Right lobe of liver (tissue), 6 donors: ENCODE data around the gene GGA1. TPM values are rescaled to one million over a fixed set of nuclear protein-coding genes. Genes with fewer than 3 reads are reported as not detected.
A peak's percentile ranks its signal among the peaks of the same experiment; 100 is the strongest.
"Not testable (repeated sequence)": the region's sequence is repeated elsewhere in the genome, so short reads cannot be mapped to it uniquely, and the experiment has no call there.

Experiments
- ATAC-seq, 4 donors: fragments of 200-7000 bp; cut with Tn5 transposase; one replicate each; pipeline ENCODE4 v1.9.1; 2020; ENCODE audit warnings: mild to moderate bottlenecking in 4 of 4, moderate library complexity in 4 of 4
- DNase-seq, 3 donors: peaks; one replicate each; pipeline ENCODE4 v3.0.0-alpha.2; 2020
- H3K27ac ChIP-seq, 3 donors: fragments of 200-600 bp; one replicate each; pipeline ENCODE4 v1.8.0; 2022
- H3K27me3 ChIP-seq, 2 donors: fragments of 200-600 bp; one replicate each; pipeline ENCODE4 v1.8.0; 2022
- H3K36me3 ChIP-seq, 4 donors: fragments of 200-600 bp; sonication (generic) in 1 of 4; one replicate each; pipeline versions ENCODE4 v1.5.1 to v1.8.0; 2017 to 2022; ENCODE audit warnings: control low read depth in 1 of 4
- H3K4me1 ChIP-seq, 4 donors: fragments of 200-600 bp; sonication (generic) in 1 of 4; one replicate each; pipeline versions ENCODE4 v1.5.1 to v1.8.0; 2017 to 2022; ENCODE audit warnings: control low read depth in 1 of 4
- H3K4me3 ChIP-seq, 3 donors: fragments of 200-600 bp; one replicate each; pipeline ENCODE4 v1.8.0; 2022
- H3K9me3 ChIP-seq, 4 donors: fragments of 200-600 bp; sonication (generic) in 1 of 4; one replicate each; pipeline versions ENCODE4 v1.5.1 to v1.8.0; 2017 to 2022; ENCODE audit warnings: control low read depth in 1 of 4
- POLR2A ChIP-seq: fragments of 450-650 bp; IDR thresholded peaks from one replicate; pipeline ENCODE4 v1.6.1; 2017; ENCODE audit warnings: antibody characterized with exemption, mild to moderate bottlenecking
- WGBS: methylation state at CpG from one replicate; pipeline ENCODE4 v1.1.6; 2018; ENCODE audit warnings: low coverage, low lambda C conversion rate; ENCODE audit not compliant: insufficient coverage; ENCODE audit errors: missing lambda C conversion rate; 5-methylcytosine and 5-hydroxymethylcytosine counted together
- intact Hi-C, 2 donors: fragments of 100-400 bp; cut with DNase I; formaldehyde crosslinking; loops; one replicate each; pipeline versions ENCODE4 v1.11.2 to v1.14.1; 2022
- total RNA-seq, 6 experiments: library from RNA; depleted of rRNA in 2 of 6; stranded (reverse); fragments of >200 nt in 2 of 6; fragmentation: NEBNext Ultra II Directional in 3 of 6; extraction: Animal tissue kit (Norgen Biotek cat#: 25700) in 3 of 6; gene quantifications; one replicate each; pipeline versions ENCODE4 v1.1.0 to v1.2.4, GENCODE V29; 2016 to 2023
- TF ChIP-seq, protein P1 (sequence below), 4 donors: fragments of 200-600 bp in 3 of 4; fragments of 450-650 bp in 1 of 4; IDR thresholded peaks; one replicate each; pipeline versions ENCODE4 v1.5.1 to v1.8.0; 2016 to 2022; ENCODE audit warnings: antibody characterized with exemption in 4 of 4, mild to moderate bottlenecking in 2 of 4
- donor health status: DM: no; HTN: yes; CAD: no.
- donor health status: DM: no; HTN: no; CAD: no.
- donor health status: DM: no; HTN: no; CAD: no.
- donor health status: DM: no; HTN: yes; CAD: no.
- donor health status: DM: no; HTN: yes; CAD: no.

GGA1 gene
- total RNA-seq, 6 experiments from 2014 or later, result 18.4 to 27.3 (median 24.1) TPM

DNA sequence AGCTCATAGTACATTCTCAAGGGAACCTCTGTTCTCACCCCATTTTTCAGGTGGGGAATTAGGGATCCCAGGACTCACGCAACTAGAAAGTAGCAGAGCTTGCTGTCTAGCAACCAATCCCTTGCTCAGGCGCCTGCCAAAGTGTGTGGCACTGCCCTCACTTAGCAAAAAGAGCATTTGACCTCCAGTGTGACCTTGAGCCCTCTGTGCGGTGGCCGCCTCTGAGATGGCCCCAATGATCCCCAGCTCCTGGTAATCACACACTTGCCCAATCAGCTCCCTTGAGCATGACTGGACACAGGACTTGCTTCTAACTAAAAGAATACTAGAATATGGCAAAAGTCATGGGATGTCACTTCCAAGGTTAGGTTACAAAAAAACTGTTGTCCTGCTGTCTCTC is 26.1 kb upstream of the GGA1 start:
- no peaks in the 10 kb centered on the region for H3K27me3 ChIP-seq
- no peaks in the 10 kb centered on the region for H3K36me3 ChIP-seq
- no peak for DNase-seq
- H3K4me1 ChIP-seq, result peaks cover 0 to 21% (median 2%) of the 10 kb centered on the region in 4 donors
- H3K9me3 ChIP-seq, result no peaks in the 10 kb centered on the region
- intact Hi-C loops, result no loop called here
- H3K27ac ChIP-seq, result no peak overlapping the region
- 80% methylated on average over 3 of the region's 4 CpGs for WGBS
- no peak overlapping the region for H3K4me3 ChIP-seq
- TF ChIP-seq, protein P1, sequence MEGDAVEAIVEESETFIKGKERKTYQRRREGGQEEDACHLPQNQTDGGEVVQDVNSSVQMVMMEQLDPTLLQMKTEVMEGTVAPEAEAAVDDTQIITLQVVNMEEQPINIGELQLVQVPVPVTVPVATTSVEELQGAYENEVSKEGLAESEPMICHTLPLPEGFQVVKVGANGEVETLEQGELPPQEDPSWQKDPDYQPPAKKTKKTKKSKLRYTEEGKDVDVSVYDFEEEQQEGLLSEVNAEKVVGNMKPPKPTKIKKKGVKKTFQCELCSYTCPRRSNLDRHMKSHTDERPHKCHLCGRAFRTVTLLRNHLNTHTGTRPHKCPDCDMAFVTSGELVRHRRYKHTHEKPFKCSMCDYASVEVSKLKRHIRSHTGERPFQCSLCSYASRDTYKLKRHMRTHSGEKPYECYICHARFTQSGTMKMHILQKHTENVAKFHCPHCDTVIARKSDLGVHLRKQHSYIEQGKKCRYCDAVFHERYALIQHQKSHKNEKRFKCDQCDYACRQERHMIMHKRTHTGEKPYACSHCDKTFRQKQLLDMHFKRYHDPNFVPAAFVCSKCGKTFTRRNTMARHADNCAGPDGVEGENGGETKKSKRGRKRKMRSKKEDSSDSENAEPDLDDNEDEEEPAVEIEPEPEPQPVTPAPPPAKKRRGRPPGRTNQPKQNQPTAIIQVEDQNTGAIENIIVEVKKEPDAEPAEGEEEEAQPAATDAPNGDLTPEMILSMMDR (IDR thresholded peaks at IDR 0.05), result no peak
- TF ChIP-seq POLR2A, result no peak
- no peak for ATAC-seq

DNA sequence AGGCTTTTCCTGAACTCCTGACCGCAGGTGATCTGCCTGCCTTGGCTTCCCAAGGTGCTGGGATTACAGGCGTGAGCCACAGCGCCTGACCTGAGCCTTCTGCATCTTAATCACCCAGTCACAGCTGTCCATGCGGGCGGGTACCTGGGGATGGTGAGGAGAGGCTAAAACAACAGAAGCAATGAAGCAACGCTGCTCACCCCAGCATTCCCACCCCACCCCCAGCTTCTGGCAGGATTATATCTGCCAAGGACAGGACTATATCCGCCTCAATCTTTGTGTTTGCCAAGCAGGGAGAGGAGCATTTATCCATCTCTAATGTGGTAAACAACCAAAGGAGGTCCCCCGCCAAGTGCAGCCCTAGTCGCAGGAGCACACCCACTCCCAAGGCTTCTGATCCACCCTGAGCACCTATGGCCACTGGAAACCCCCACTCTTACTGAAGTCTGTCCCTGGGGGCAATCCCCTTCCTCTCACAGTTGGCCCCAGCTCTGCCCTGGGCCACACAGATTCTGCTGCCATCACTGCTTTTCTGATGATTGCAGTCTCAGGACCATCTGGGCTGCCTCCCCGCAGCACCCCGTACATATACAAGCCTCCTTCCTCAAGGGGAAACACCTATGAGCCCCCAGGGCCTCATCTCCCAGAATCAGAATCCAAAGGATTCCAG is 20.0 kb upstream of the GGA1 start:
- Histone ChIP-seq H3K27me3 (no peaks in the 10 kb centered on the region), H3K36me3 (no peaks in the 10 kb centered on the region), H3K4me3 (no peak overlapping the region), H3K27ac (peak overlapping the region in 1 of 3 donors; percentile 29), H3K4me1 (peaks cover 0 to 15% (median 4%) of the 10 kb centered on the region in 4 donors), H3K9me3 (no peaks in the 10 kb centered on the region)
- TF ChIP-seq, protein P1 (IDR thresholded peaks at IDR 0.05), result no peak
- TF ChIP-seq POLR2A, result no peak
- intact Hi-C loops, result loop anchor here in 1 of 2 donors (5.0 kb wide), 1 partner anchor 46 kb away; no protein-coding TSS in a partner anchor
- ATAC-seq (peak; percentile 37 to 75 (median 61)), DNase-seq (peak in 1 of 3 donors; percentile 69)
- WGBS, result 27% methylated on average over 6 of the region's 11 CpGs

DNA sequence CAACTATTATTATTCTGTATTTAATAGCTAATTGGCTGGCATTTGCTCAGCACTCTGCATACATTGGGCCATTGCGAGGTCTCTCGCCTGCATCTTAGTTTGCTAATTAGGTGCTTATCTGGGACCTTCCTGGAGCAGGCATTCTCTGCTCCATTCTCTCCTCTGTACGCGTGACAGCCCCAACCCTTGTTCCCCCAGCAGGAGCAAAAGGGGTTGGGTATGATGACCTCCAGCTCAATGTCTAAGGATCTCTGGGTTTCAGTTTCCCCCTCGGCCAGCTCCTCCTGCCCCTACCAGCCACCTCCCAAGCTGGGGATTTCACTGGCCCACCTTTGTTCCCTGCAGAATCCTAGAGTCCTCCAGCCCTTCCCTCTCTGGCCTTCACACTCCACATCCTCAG is 19.0 kb upstream of the GGA1 start:
- ATAC-seq (no peak), DNase-seq (no peak)
- TF ChIP-seq POLR2A, result no peak
- TF ChIP-seq, protein P1 (IDR thresholded peaks at IDR 0.05), result no peak
- WGBS, result no CpG with 5 or more reads among the region's 5 CpGs
- intact Hi-C loops, result loop anchor here (5.0 kb wide), 2 partner anchors 47 to 52 kb away; no protein-coding TSS in a partner anchor
- Histone ChIP-seq H3K9me3 (no peaks in the 10 kb centered on the region), H3K27me3 (no peaks in the 10 kb centered on the region), H3K36me3 (no peaks in the 10 kb centered on the region), H3K4me3 (no peak overlapping the region), H3K4me1 (peaks cover 0 to 15% (median 4%) of the 10 kb centered on the region in 4 donors), H3K27ac (no peak overlapping the region)

DNA sequence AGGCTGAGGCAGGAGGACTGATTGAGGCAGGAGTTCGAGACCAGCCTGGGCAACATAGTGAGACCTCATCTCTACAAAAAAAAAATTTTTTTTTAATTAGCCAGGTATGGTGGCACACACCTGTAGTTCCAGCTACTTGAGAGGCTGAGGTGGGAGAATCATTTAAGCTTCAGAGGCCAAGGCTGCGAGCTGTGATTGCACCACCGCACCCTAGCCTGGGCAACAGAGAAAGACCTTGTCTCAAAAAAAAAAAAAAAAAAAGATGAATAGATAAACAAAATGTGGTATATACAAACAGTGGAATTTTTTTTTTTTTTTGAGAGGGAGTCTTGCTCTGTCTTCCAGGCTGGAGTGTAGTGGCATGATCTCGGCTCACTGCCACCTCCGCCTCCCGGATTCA is 17.6 kb upstream of the GGA1 start:
- H3K4me1 ChIP-seq, result peaks cover 0 to 15% (median 4%) of the 10 kb centered on the region in 4 donors
- H3K27ac ChIP-seq, H3K4me3 ChIP-seq, H3K9me3 ChIP-seq, ATAC-seq, H3K36me3 ChIP-seq, H3K27me3 ChIP-seq, DNase-seq: not testable (repeated sequence)
- intact Hi-C loops, result loop anchor here in 1 of 2 donors (5.0 kb wide), 1 partner anchor 54 kb away; no protein-coding TSS in a partner anchor
- 90% methylated on average over 6 of the region's 6 CpGs for WGBS

DNA sequence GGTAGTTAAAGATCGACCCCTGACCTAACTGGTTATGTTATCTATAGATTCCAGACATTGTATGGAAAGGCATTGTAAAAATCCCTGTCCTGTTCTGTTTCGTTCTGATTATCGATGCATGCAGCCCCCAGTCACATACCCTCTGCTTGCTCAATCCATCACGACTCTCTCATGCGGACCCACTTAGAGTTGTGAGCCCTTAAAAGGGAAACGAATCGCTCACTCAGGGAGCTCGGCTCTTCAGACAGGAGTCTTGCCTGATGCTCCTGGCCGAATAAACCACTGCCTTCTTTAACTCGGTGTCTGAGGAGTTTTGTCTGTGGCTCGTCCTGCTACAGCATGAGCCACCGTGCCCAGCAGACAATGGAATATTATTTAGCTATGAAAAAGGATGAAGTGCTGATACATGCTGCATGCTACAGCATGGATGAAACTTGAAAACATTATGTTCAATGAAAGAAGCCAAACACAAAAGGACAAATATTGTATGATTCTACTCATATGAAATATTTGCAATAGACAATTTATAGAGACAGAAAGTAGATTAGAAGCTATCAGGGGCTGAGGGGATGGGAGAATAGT is 16.7 kb upstream of the GGA1 start:
- Histone ChIP-seq H3K27me3 (no peaks in the 10 kb centered on the region), H3K27ac (no peak overlapping the region), H3K4me3 (no peak overlapping the region), H3K4me1 (peaks cover 0 to 15% (median 4%) of the 10 kb centered on the region in 4 donors), H3K9me3 (no peaks in the 10 kb centered on the region), H3K36me3 (no peaks in the 10 kb centered on the region)
- DNase-seq (no peak), ATAC-seq (no peak)
- TF ChIP-seq POLR2A, result no peak
- TF ChIP-seq, protein P1 (IDR thresholded peaks at IDR 0.05), result no peak
- intact Hi-C loops, result loop anchor here in 1 of 2 donors (5.0 kb wide), 1 partner anchor 55 kb away; no protein-coding TSS in a partner anchor
- 80% methylated on average over 10 of the region's 12 CpGs for WGBS
